Activated T-helper 1 cell treated with anti-CD3 and anti-CD28 coated beads, Interleukin-12 subunit alpha, Interleukin-12 subunit beta, Interleukin-2, Interleukin-4 antibody, amounts not matched to agents 30 ng/mL and 10 ng/mL and 1 ng/mL, durations not matched to agents 14 hours and 24 hours and 36 hours (primary cell): Measurements from ENCODE around the gene AP2A2. TPM values are rescaled to one million over a fixed set of nuclear protein-coding genes. Genes with fewer than 3 reads are reported as not detected.
"Not testable (repeated sequence)": the region's sequence is repeated elsewhere in the genome, so short reads cannot be mapped to it uniquely, and the experiment has no call there.

ENCODE experiments used
- DNase-seq: peaks from one replicate; pipeline ENCODE4 v3.0.0; 2021; ENCODE audit warnings: low spot score
- H3K27ac Mint-ChIP-seq: one replicate; pipeline ENCODE4 v1.8.0; 2021; ENCODE audit warnings: mild to moderate bottlenecking, mixed read lengths
- H3K27me3 Mint-ChIP-seq: one replicate; pipeline ENCODE4 v1.8.0; 2022; ENCODE audit warnings: mild to moderate bottlenecking, moderate library complexity, mixed read lengths; ENCODE audit not compliant: insufficient read depth
- H3K36me3 Mint-ChIP-seq: one replicate; pipeline ENCODE4 v1.8.0; 2021; ENCODE audit warnings: low read depth, mixed read lengths
- H3K4me1 Mint-ChIP-seq: one replicate; pipeline ENCODE4 v1.8.0; 2021; ENCODE audit warnings: low read depth, mixed read lengths
- H3K4me3 Mint-ChIP-seq: one replicate; pipeline ENCODE4 v1.8.0; 2021; ENCODE audit warnings: mild to moderate bottlenecking, moderate library complexity, mixed read lengths
- H3K9me3 Mint-ChIP-seq: one replicate; pipeline ENCODE4 v1.8.0; 2021; ENCODE audit warnings: mixed read lengths
- intact Hi-C: fragments of 100-400 bp; cut with micrococcal nuclease; formaldehyde crosslinking; loops from one replicate; pipeline ENCODE4 v1.15.1; 2024
- total RNA-seq: library from RNA; stranded (reverse); gene quantifications from 2 replicates; pipeline ENCODE4 v1.2.3, GENCODE V29; 2022

Gene AP2A2
- total RNA-seq, 1 donor from 2014 or later = 60.4 TPM

- Mint-ChIP-seq H3K4me1 (peaks cover 21% of the 10 kb centered on the region), H3K9me3 (peaks cover 24% of the 10 kb centered on the region), H3K27ac (peak overlapping the region; percentile 5), H3K36me3 (peaks cover 14% of the 10 kb centered on the region)
- H3K27me3 Mint-ChIP-seq, intact Hi-C loops, DNase-seq, H3K4me3 Mint-ChIP-seq: not testable (repeated sequence)
Observed at GRCh38 chr11:1016610-1017126, 91.0 kb downstream of the AP2A2 start.

DNA sequence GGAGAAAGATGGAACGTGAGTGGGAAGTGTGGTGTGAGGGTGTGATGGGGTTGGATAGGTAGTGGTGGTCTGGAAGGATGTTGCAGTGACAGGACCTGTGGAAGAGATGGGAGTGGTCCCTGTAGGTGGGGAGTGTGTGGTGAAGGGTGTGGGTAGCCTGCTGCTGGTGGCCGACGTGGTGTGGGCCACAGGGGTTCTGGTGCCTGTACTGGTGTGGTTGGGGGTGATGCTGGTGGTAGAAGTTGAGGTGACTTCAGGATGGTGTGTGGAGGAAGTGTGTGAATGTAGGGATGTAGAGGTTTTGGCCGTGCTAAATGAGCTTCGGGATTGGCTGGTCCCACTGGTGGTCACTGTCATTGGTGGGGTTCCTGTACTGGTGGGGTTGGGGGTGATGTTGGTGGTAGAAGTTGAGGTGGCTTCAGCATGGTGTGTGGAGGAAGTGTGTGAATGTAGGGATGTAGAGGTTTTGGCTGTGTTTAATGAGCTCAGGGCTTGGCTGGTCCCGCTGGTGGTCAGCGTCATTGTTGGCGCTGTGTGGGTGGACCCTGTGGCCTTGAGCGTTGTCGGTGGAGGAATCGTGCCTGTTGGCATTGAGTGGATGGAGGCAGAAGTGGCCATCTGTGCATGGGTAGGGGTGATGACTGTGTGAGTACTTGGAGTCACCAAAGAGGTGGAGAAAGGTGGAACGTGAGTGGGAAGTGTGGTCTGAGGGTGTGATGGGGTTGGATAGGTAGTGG is 91.8 kb downstream of the AP2A2 start:
- DNase-seq = no peak

GRCh38 chr11:1018091-1018490 is 92.4 kb downstream of the AP2A2 start:
- no peak overlapping the region for H3K4me3 Mint-ChIP-seq
- DNase-seq = no peak
- no peak overlapping the region for H3K27ac Mint-ChIP-seq
- peaks cover 14% of the 10 kb centered on the region for H3K36me3 Mint-ChIP-seq
- peaks cover 21% of the 10 kb centered on the region for H3K4me1 Mint-ChIP-seq
- peaks cover 24% of the 10 kb centered on the region for H3K9me3 Mint-ChIP-seq
- no peaks in the 10 kb centered on the region for H3K27me3 Mint-ChIP-seq
- intact Hi-C loops = no loop called here

More for the DNA sequence above, 91.8 kb downstream of the AP2A2 start:
- Mint-ChIP-seq H3K9me3 (peaks cover 24% of the 10 kb centered on the region), H3K4me3 (no peak overlapping the region), H3K36me3 (peaks cover 14% of the 10 kb centered on the region), H3K4me1 (peaks cover 21% of the 10 kb centered on the region), H3K27ac (peak overlapping the region; percentile 4), H3K27me3 (no peaks in the 10 kb centered on the region)
- intact Hi-C loops = no loop called here

DNA sequence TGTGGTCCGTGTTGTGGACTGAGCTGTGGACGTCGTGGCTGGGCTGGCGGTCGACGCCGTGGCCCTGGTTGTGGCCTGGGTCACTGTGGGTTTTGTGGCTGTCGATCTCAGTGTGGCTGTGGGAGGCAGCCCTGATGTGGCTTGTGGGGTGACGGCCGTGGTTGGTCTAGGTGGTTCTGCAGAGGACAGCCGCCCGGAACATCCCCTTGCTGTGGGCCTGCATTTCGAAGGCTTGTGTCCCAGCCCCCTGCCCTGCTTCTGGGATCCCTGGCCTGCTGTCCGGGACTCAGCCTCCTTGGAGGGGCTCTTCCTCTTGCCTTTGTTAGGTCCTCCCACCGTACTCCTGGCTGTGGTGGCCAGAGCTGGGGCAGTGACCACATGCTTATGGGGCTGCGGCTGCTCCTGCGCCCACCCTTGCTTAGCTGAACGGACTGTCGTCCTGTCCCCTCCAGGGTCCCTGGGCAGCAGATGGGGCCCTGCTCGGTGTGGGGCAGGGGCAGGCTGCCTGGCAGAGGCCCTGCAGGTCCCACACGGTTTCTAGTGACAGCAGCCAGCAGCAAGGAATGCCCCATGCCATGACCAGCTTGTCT is 93.7 kb downstream of the AP2A2 start:
- Mint-ChIP-seq H3K4me1 (peaks cover 21% of the 10 kb centered on the region), H3K27ac (no peak overlapping the region), H3K36me3 (peaks cover 14% of the 10 kb centered on the region), H3K9me3 (peaks cover 24% of the 10 kb centered on the region), H3K27me3 (no peaks in the 10 kb centered on the region), H3K4me3 (no peak overlapping the region)
- intact Hi-C loops = no loop called here
- DNase-seq = no peak

DNA sequence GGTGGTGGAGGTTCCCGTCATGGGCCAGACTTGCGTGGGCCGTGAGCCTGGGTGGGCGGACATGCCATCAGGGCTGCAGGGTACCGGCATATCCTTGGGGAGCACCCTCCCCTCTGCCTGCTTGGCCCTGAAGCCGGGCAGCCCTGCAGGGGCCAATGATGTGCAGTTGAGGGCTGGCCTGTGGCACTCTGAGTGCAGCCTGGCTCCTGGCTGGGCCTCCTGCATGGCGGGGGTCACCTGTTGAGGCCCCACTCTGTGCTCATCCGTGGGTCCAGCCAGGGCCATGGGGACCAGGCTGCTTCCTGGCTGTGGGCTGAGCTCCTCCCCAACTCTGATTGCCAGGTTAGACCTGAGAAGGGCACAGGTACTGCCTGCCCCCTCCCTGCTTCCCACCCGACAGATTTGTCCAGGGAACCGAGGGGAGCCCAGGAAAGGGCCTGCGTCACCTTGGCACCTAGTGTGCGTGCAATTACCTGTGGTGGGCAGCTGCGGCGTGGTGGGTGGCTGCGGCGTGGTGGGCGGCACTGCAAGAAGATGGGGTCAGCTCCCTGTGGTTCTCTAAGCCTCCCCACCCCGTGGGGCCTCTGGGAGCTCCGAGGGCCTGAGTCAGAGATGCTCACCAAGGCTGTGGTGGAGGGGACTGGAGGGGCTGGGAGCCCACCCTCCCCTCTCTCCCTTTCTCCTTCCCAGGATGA is 94.7 kb downstream of the AP2A2 start:
- intact Hi-C loops = no loop called here
- Mint-ChIP-seq H3K4me1 (peaks cover 21% of the 10 kb centered on the region), H3K4me3 (no peak overlapping the region), H3K27me3 (no peaks in the 10 kb centered on the region), H3K27ac (no peak overlapping the region), H3K9me3 (peaks cover 24% of the 10 kb centered on the region), H3K36me3 (peaks cover 14% of the 10 kb centered on the region)
- no peak for DNase-seq

- peaks cover 9% of the 10 kb centered on the region for H3K9me3 Mint-ChIP-seq
- no peak for DNase-seq
- H3K4me1 Mint-ChIP-seq = peaks cover 10% of the 10 kb centered on the region
- no peak overlapping the region for H3K4me3 Mint-ChIP-seq
- intact Hi-C loops = no loop called here
- peaks cover 3% of the 10 kb centered on the region for H3K36me3 Mint-ChIP-seq
- no peak overlapping the region for H3K27ac Mint-ChIP-seq
- no peaks in the 10 kb centered on the region for H3K27me3 Mint-ChIP-seq
Observed at GRCh38 chr11:1022411-1022810, 96.7 kb downstream of the AP2A2 start.

- Mint-ChIP-seq H3K9me3 (peaks cover 1% of the 10 kb centered on the region), H3K27ac (no peak overlapping the region), H3K4me1 (peaks cover 2% of the 10 kb centered on the region), H3K27me3 (no peaks in the 10 kb centered on the region), H3K4me3 (no peak overlapping the region), H3K36me3 (no peaks in the 10 kb centered on the region)
- intact Hi-C loops = no loop called here
- DNase-seq = no peak
Observed at GRCh38 chr11:1022908-1023810, 97.5 kb downstream of the AP2A2 start.

- intact Hi-C loops = no loop called here
Observed at GRCh38 chr11:1023811-1024596, 98.3 kb downstream of the AP2A2 start.

GRCh38 chr11:1024597-1025409 is 99.1 kb downstream of the AP2A2 start:
- H3K9me3 Mint-ChIP-seq = no peaks in the 10 kb centered on the region
- no peak for DNase-seq
- intact Hi-C loops = no loop called here
- H3K27ac Mint-ChIP-seq = no peak overlapping the region
- no peak overlapping the region for H3K4me3 Mint-ChIP-seq
- no peaks in the 10 kb centered on the region for H3K4me1 Mint-ChIP-seq
- H3K27me3 Mint-ChIP-seq = no peaks in the 10 kb centered on the region
- no peaks in the 10 kb centered on the region for H3K36me3 Mint-ChIP-seq

More at GRCh38 chr11:1023811-1024596, 98.3 kb downstream of the AP2A2 start:
- H3K36me3 Mint-ChIP-seq = no peaks in the 10 kb centered on the region
- no peaks in the 10 kb centered on the region for H3K9me3 Mint-ChIP-seq
- no peaks in the 10 kb centered on the region for H3K4me1 Mint-ChIP-seq
- no peak overlapping the region for H3K4me3 Mint-ChIP-seq
- no peak for DNase-seq
- H3K27me3 Mint-ChIP-seq = no peaks in the 10 kb centered on the region
- H3K27ac Mint-ChIP-seq = no peak overlapping the region

GRCh38 chr11:1025410-1026162 is 99.9 kb downstream of the AP2A2 start:
- intact Hi-C loops = no loop called here
- H3K27me3 Mint-ChIP-seq = no peaks in the 10 kb centered on the region

DNA sequence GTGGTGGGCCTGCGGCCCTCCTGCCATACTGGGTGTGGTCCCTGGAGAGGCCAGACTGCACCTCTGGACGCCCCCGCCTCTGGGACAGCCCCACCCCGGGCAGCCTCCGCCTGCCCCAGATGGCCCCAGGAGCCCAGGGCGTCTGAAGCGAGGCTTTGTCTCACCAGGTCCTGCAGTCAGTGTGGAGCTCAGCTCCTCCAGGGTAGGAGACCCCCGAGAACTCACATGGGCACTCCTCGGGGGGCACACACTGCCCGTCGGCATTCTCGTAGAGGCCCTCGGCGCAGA is 100.4 kb downstream of the AP2A2 start:
- intact Hi-C loops = no loop called here
- DNase-seq = no peak
- Mint-ChIP-seq H3K27me3 (no peaks in the 10 kb centered on the region), H3K4me1 (no peaks in the 10 kb centered on the region), H3K36me3 (no peaks in the 10 kb centered on the region), H3K9me3 (no peaks in the 10 kb centered on the region), H3K4me3 (no peak overlapping the region), H3K27ac (no peak overlapping the region)

More at GRCh38 chr11:1025410-1026162, 99.9 kb downstream of the AP2A2 start:
- Mint-ChIP-seq H3K36me3 (no peaks in the 10 kb centered on the region), H3K9me3 (no peaks in the 10 kb centered on the region), H3K4me3 (no peak overlapping the region), H3K4me1 (no peaks in the 10 kb centered on the region), H3K27ac (no peak overlapping the region)
- DNase-seq = no peak
